ENCODE results near the gene NDUFV1.

DNA sequence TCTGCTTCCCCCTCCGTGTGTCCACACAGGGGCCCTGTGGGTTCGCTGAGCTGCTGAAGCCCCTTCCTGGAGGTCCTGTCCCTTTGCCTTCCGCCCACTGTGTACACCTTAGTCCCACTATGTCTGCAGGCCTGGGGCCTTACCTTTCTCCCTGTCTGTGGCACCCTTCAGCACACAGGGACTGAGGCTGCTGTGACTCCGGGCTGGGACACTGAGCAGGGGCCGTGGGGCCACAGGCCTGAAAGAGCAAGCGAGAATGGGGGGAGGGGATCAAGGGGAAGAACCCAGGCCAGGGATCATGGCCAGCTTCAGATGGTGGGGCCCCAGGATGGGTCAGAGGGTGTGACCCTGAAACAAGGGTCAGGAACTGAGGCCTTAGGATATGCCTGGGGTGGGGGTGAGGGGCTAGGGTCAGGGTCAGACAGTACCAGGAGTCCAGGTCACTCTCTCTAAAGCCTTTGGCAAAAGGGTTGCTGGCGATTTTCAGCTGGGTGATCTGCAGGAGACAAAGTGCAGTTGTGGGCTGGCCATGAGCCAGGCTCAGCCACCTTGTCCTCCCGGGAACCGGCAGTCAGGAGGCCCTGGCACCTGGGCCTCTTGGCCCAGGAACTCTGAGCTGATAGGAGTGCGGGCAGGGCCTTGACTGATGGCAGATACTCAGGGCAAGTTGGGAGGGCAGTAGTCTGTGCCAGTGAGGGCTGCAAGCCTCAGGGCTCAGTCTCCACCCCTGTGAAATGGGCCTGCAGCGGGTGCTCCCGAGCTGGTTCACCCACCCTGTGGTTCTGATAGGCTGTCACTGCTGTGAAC, 25.6 kb downstream of the NDUFV1 start:
- TF ChIP-seq EZH2 (IDR thresholded peaks at IDR 0.05; ENCODE audit: borderline replicate concordance, low read depth, low read length, poor library complexity, severe bottlenecking), result no peak
- TF ChIP-seq, protein P1, sequence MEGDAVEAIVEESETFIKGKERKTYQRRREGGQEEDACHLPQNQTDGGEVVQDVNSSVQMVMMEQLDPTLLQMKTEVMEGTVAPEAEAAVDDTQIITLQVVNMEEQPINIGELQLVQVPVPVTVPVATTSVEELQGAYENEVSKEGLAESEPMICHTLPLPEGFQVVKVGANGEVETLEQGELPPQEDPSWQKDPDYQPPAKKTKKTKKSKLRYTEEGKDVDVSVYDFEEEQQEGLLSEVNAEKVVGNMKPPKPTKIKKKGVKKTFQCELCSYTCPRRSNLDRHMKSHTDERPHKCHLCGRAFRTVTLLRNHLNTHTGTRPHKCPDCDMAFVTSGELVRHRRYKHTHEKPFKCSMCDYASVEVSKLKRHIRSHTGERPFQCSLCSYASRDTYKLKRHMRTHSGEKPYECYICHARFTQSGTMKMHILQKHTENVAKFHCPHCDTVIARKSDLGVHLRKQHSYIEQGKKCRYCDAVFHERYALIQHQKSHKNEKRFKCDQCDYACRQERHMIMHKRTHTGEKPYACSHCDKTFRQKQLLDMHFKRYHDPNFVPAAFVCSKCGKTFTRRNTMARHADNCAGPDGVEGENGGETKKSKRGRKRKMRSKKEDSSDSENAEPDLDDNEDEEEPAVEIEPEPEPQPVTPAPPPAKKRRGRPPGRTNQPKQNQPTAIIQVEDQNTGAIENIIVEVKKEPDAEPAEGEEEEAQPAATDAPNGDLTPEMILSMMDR (conservative IDR thresholded peaks at IDR 0.05; ENCODE audit: low read depth, low read length), result no peak

Measured in A673 (cell line).